H7 (cell line): ENCODE results near the gene VSTM2L. TPM values are rescaled to one million over a fixed set of nuclear protein-coding genes. Genes with fewer than 3 reads are reported as not detected.
A peak's percentile ranks its signal among the peaks of the same experiment; 100 is the strongest.

Experiments
- DNase-seq: peaks from one replicate; pipeline ENCODE4 v3.0.0; 2012
- H3K27me3 ChIP-seq: 2 replicates; pipeline ENCODE4 v1.6.0; 2011; ENCODE audit warnings: mild to moderate bottlenecking, low read length; ENCODE audit not compliant: control insufficient read depth, insufficient read depth
- H3K36me3 ChIP-seq: replicated peaks from 2 replicates; pipeline ENCODE4 v1.5.1; 2011; ENCODE audit warnings: low read length; ENCODE audit not compliant: control insufficient read depth, insufficient read depth
- H3K4me3 ChIP-seq: 2 replicates; pipeline ENCODE4 v1.5.1; 2011; ENCODE audit warnings: low read depth, mild to moderate bottlenecking, control low read depth, low read length, moderate library complexity; ENCODE audit not compliant: insufficient read depth
- total RNA-seq: library from RNA; depleted of rRNA; stranded (reverse); fragments of >200 nt; shearing (Covaris generic); gene quantifications from 2 replicates; pipeline ENCODE4 v1.2.3, GENCODE V29; 2014

The VSTM2L gene
- total RNA-seq, 1 experiment from 2014 or later, result 5.8 TPM

- H3K27me3 ChIP-seq, result peaks cover 11% of the 10 kb centered on the region
- H3K36me3 ChIP-seq, result no peaks in the 10 kb centered on the region
- H3K4me3 ChIP-seq, result peak overlapping the region; percentile 60
- DNase-seq, result peak; percentile 86
Observed at GRCh38 chr20:37903317-37904007, 535 bp downstream of the VSTM2L start.

GRCh38 chr20:37904008-37904642 is 1.2 kb downstream of the VSTM2L start:
- Histone ChIP-seq H3K36me3 (no peaks in the 10 kb centered on the region), H3K4me3 (no peak overlapping the region), H3K27me3 (peaks cover 11% of the 10 kb centered on the region)
- peak; percentile 68 for DNase-seq

- no peak for DNase-seq
- peaks cover 11% of the 10 kb centered on the region for H3K27me3 ChIP-seq
- H3K36me3 ChIP-seq, result no peaks in the 10 kb centered on the region
- no peak overlapping the region for H3K4me3 ChIP-seq
Observed at GRCh38 chr20:37904845-37905373, 2.0 kb downstream of the VSTM2L start.

- H3K36me3 ChIP-seq, result no peaks in the 10 kb centered on the region
- H3K4me3 ChIP-seq, result no peak overlapping the region
- DNase-seq, result no peak
- peaks cover 11% of the 10 kb centered on the region for H3K27me3 ChIP-seq
Observed at GRCh38 chr20:37905671-37906613, 3.0 kb downstream of the VSTM2L start.

GRCh38 chr20:37907330-37907676 is 4.4 kb downstream of the VSTM2L start:
- H3K27me3 ChIP-seq, result peaks cover 13% of the 10 kb centered on the region
- no peaks in the 10 kb centered on the region for H3K36me3 ChIP-seq
- peak; percentile 75 for DNase-seq
- H3K4me3 ChIP-seq, result no peak overlapping the region

- Histone ChIP-seq H3K27me3 (peaks cover 12% of the 10 kb centered on the region), H3K4me3 (no peak overlapping the region), H3K36me3 (no peaks in the 10 kb centered on the region)
- DNase-seq, result peak; percentile 86
Observed at GRCh38 chr20:37907677-37908401, 4.9 kb downstream of the VSTM2L start.

GRCh38 chr20:37911261-37911660 is 8.3 kb downstream of the VSTM2L start:
- H3K27me3 ChIP-seq, result peaks cover 6% of the 10 kb centered on the region
- no peaks in the 10 kb centered on the region for H3K36me3 ChIP-seq
- no peak for DNase-seq
- H3K4me3 ChIP-seq, result no peak overlapping the region

GRCh38 chr20:37911838-37912281 is 8.9 kb downstream of the VSTM2L start:
- Histone ChIP-seq H3K36me3 (no peaks in the 10 kb centered on the region), H3K4me3 (no peak overlapping the region), H3K27me3 (peaks cover 9% of the 10 kb centered on the region)
- DNase-seq, result peak; percentile 85

- H3K36me3 ChIP-seq, result no peaks in the 10 kb centered on the region
- H3K27me3 ChIP-seq, result peaks cover 9% of the 10 kb centered on the region
- H3K4me3 ChIP-seq, result no peak overlapping the region
- DNase-seq, result no peak
Observed at GRCh38 chr20:37912874-37913273, 9.9 kb downstream of the VSTM2L start.

GRCh38 chr20:37913567-37914366 is 10.8 kb downstream of the VSTM2L start:
- peaks cover 9% of the 10 kb centered on the region for H3K27me3 ChIP-seq
- no peak overlapping the region for H3K4me3 ChIP-seq
- no peak for DNase-seq
- no peaks in the 10 kb centered on the region for H3K36me3 ChIP-seq

GRCh38 chr20:37914367-37914671 is 11.4 kb downstream of the VSTM2L start:
- DNase-seq, result no peak
- Histone ChIP-seq H3K27me3 (peaks cover 9% of the 10 kb centered on the region), H3K36me3 (no peaks in the 10 kb centered on the region), H3K4me3 (peak overlapping the region; percentile 53; the same call in 1 of the 2 replicates)

GRCh38 chr20:37914672-37915433 is 11.9 kb downstream of the VSTM2L start:
- H3K36me3 ChIP-seq, result no peaks in the 10 kb centered on the region
- peak; percentile 94 for DNase-seq
- peak overlapping the region; percentile 53 for H3K4me3 ChIP-seq
- peaks cover 9% of the 10 kb centered on the region for H3K27me3 ChIP-seq

- DNase-seq, result peak; percentile 76
- H3K27me3 ChIP-seq, result peaks cover 9% of the 10 kb centered on the region
- H3K36me3 ChIP-seq, result no peaks in the 10 kb centered on the region
- H3K4me3 ChIP-seq, result peak overlapping the region; percentile 53
Observed at GRCh38 chr20:37915434-37915787, 12.5 kb downstream of the VSTM2L start.
